HL-60 (cell line): ENCODE results near the gene C10orf71.

ENCODE experiments used
- DNase-seq, 2 experiments: peaks; one replicate each; pipeline ENCODE4 v3.0.0-alpha.2; 2010 to 2020; ENCODE audit warnings: low read depth in 1 of 2, low spot score in 1 of 2
- H3K27ac ChIP-seq: fragments of 250-450 bp; sonication (Bioruptor Pico); replicated peaks from 2 replicates; pipeline ENCODE4 v1.5.1; 2020; ENCODE audit warnings: mild to moderate bottlenecking, moderate library complexity
- H3K27me3 ChIP-seq: fragments of 250-450 bp; sonication (Bioruptor Pico); 2 replicates; pipeline ENCODE4 v1.5.1; 2021; ENCODE audit warnings: mild to moderate bottlenecking, moderate library complexity; ENCODE audit not compliant: insufficient read depth, poor library complexity, severe bottlenecking
- H3K4me3 ChIP-seq: replicated peaks from 2 replicates; pipeline ENCODE4 v1.5.1; 2011; ENCODE audit warnings: mild to moderate bottlenecking, control low read depth, low read length; ENCODE audit not compliant: insufficient read depth
- CTCF ChIP-seq: IDR thresholded peaks from one replicate; pipeline ENCODE4 v1.5.1; 2011; ENCODE audit warnings: low read length, control low read depth, inconsistent platforms; ENCODE audit not compliant: insufficient read depth
- GABPA ChIP-seq: IDR thresholded peaks from 2 replicates; pipeline ENCODE4 v1.6.1; 2012; ENCODE audit warnings: low read depth
- POLR2AphosphoS5 ChIP-seq: IDR thresholded peaks from 2 replicates; pipeline ENCODE4 v1.6.1; 2012; ENCODE audit warnings: low read depth
- SPI1 ChIP-seq: IDR thresholded peaks from 2 replicates; pipeline ENCODE4 v1.6.1; 2012; ENCODE audit warnings: low read depth, mild to moderate bottlenecking, borderline replicate concordance
- TF ChIP-seq, protein P1 (sequence below): IDR thresholded peaks from 2 replicates; pipeline ENCODE4 v1.6.1; 2012; ENCODE audit warnings: low read depth; ENCODE audit not compliant: insufficient replicate concordance

C10orf71 gene

GRCh38 chr10:49334964-49335363 is 36.0 kb downstream of the C10orf71 start:
- no peak for TF ChIP-seq GABPA
- no peak for TF ChIP-seq SPI1
- no peak for TF ChIP-seq CTCF
- TF ChIP-seq, protein P1, sequence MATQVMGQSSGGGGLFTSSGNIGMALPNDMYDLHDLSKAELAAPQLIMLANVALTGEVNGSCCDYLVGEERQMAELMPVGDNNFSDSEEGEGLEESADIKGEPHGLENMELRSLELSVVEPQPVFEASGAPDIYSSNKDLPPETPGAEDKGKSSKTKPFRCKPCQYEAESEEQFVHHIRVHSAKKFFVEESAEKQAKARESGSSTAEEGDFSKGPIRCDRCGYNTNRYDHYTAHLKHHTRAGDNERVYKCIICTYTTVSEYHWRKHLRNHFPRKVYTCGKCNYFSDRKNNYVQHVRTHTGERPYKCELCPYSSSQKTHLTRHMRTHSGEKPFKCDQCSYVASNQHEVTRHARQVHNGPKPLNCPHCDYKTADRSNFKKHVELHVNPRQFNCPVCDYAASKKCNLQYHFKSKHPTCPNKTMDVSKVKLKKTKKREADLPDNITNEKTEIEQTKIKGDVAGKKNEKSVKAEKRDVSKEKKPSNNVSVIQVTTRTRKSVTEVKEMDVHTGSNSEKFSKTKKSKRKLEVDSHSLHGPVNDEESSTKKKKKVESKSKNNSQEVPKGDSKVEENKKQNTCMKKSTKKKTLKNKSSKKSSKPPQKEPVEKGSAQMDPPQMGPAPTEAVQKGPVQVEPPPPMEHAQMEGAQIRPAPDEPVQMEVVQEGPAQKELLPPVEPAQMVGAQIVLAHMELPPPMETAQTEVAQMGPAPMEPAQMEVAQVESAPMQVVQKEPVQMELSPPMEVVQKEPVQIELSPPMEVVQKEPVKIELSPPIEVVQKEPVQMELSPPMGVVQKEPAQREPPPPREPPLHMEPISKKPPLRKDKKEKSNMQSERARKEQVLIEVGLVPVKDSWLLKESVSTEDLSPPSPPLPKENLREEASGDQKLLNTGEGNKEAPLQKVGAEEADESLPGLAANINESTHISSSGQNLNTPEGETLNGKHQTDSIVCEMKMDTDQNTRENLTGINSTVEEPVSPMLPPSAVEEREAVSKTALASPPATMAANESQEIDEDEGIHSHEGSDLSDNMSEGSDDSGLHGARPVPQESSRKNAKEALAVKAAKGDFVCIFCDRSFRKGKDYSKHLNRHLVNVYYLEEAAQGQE = no peak
- no peak for TF ChIP-seq POLR2AphosphoS5
- H3K4me3 ChIP-seq = no peak overlapping the region
- DNase-seq = no peak
- H3K27ac ChIP-seq = no peak overlapping the region
- no peaks in the 10 kb centered on the region for H3K27me3 ChIP-seq

DNA sequence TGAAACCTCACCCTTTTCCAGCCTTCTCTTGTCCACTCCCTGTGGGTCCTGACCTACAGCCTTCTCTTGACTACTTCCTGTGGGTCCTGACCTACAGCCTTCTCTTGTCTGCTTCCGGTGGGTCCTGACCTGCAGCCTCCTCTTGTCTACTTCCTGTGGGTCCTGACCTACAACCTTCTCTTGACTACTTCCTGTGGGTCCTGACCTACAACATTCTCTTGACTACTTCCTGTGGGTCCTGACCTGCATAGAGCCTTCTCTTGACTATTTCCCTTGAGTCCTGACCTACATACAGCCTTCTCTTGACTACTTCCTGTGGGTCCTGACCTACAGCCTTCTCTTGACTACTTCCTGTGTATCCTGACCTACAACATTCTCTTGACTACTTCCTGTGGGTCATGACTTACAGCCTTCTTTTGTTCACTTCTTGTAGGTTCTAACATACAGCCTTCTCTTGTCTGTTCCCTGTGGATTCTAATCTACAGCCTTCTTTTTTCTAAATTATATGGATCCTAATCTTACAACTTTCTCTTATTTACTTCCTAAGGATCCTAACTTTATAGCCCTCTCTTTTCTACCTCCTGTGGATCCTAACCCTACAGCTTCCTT is 36.5 kb downstream of the C10orf71 start:
- no peak overlapping the region for H3K27ac ChIP-seq
- H3K27me3 ChIP-seq = no peaks in the 10 kb centered on the region
- no peak overlapping the region for H3K4me3 ChIP-seq
- TF ChIP-seq, protein P1 = no peak
- TF ChIP-seq GABPA = peak; percentile 80
- TF ChIP-seq CTCF = no peak
- TF ChIP-seq POLR2AphosphoS5 = no peak
- DNase-seq = no peak

DNA sequence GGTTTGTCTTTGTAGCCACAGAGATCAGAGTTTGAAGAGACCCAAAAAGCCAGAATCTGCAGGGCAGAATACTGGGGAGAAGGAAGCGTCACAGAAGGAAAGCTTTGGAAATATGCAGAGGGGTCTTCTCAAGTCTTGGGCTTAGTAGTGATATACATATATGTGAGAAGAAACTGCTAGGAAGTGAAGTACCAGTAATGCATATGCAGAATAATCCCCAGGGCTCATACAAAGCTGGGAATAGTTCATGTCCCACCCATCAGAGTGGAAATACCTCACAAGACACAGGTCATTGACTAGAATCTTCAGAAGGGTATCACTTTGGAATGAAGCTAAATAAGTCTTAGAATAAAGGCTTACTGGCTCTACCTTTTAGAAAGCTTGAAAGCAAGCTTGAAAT is 39.6 kb downstream of the C10orf71 start:
- TF ChIP-seq, protein P1 = no peak
- TF ChIP-seq SPI1 (no peak), POLR2AphosphoS5 (no peak), GABPA (no peak), CTCF (no peak)
- H3K27ac ChIP-seq = no peak overlapping the region
- no peak overlapping the region for H3K4me3 ChIP-seq
- no peak for DNase-seq
- no peaks in the 10 kb centered on the region for H3K27me3 ChIP-seq
